ENCODE measurements around the gene VEGFC. TPM values are rescaled to one million over a fixed set of nuclear protein-coding genes. Genes with fewer than 3 reads are reported as not detected.

Gene VEGFC
- total and polyA plus RNA-seq, 2 experiments from 2014 or later: 2.9 to 4.2 TPM

- WGBS (ENCODE audit: low lambda C conversion rate, missing lambda C conversion rate): 47% methylated on average over 4 of the region's 4 CpGs
- DNase-seq (ENCODE audit: low spot score): no peak
- H3K27ac ChIP-seq: no peak overlapping the region
- H3K9me3 ChIP-seq (ENCODE audit: low read depth): no peaks in the 10 kb centered on the region
- H3K4me3 ChIP-seq: no peak overlapping the region
- no peaks in the 10 kb centered on the region for H3K4me1 ChIP-seq (ENCODE audit: insufficient read depth)
- H3K36me3 ChIP-seq (replicated peaks; ENCODE audit: insufficient read depth, low read depth): no peaks in the 10 kb centered on the region
- H3K9me2 ChIP-seq (replicated peaks; ENCODE audit: insufficient read depth): no peaks in the 10 kb centered on the region
- no peaks in the 10 kb centered on the region for H3K79me2 ChIP-seq
- H2AFZ ChIP-seq: no peak overlapping the region
- no peak for TF ChIP-seq CTCF (IDR thresholded peaks at IDR 0.05; ENCODE audit: poor library complexity)
- no peak for TF ChIP-seq EZH2phosphoT487 (IDR thresholded peaks at IDR 0.05; ENCODE audit: low read depth, severe bottlenecking, unreplicated experiment)
- no peak for TF ChIP-seq EZH2 (IDR thresholded peaks at IDR 0.05; ENCODE audit: borderline replicate concordance)
- H3K4me2 ChIP-seq: no peak overlapping the region
- no peaks in the 10 kb centered on the region for H4K20me1 ChIP-seq (ENCODE audit: insufficient read depth, poor library complexity, severe bottlenecking)
- no peaks in the 10 kb centered on the region for H3K27me3 ChIP-seq
Observed at GRCh38 chr4:176774852-176775251, 17.9 kb downstream of the VEGFC start.

- Histone ChIP-seq H3K9me2 (replicated peaks; ENCODE audit: insufficient read depth) (no peaks in the 10 kb centered on the region), H3K27ac (no peak overlapping the region), H3K79me2 (no peaks in the 10 kb centered on the region), H3K4me1 (ENCODE audit: insufficient read depth) (no peaks in the 10 kb centered on the region), H2AFZ (no peak overlapping the region), H3K9me3 (ENCODE audit: low read depth) (peaks cover 5% of the 10 kb centered on the region), H3K4me3 (no peak overlapping the region), H4K20me1 (ENCODE audit: insufficient read depth, poor library complexity, severe bottlenecking) (no peaks in the 10 kb centered on the region), H3K4me2 (no peak overlapping the region), H3K36me3 (replicated peaks; ENCODE audit: insufficient read depth, low read depth) (no peaks in the 10 kb centered on the region), H3K27me3 (no peaks in the 10 kb centered on the region)
- no peak for TF ChIP-seq EZH2 (IDR thresholded peaks at IDR 0.05; ENCODE audit: borderline replicate concordance)
- TF ChIP-seq CTCF (IDR thresholded peaks at IDR 0.05; ENCODE audit: poor library complexity): no peak
- no peak for TF ChIP-seq EZH2phosphoT487 (IDR thresholded peaks at IDR 0.05; ENCODE audit: low read depth, severe bottlenecking, unreplicated experiment)
- 83% methylated on average over 2 of the region's 2 CpGs for WGBS (ENCODE audit: low lambda C conversion rate, missing lambda C conversion rate)
- no peak for DNase-seq (ENCODE audit: low spot score)
Observed at GRCh38 chr4:176769514-176769913, 23.2 kb downstream of the VEGFC start.

GRCh38 chr4:176767183-176767582 lies 25.5 kb downstream of the VEGFC start:
- Histone ChIP-seq H3K9me2 (replicated peaks; ENCODE audit: insufficient read depth) (no peaks in the 10 kb centered on the region), H3K79me2 (no peaks in the 10 kb centered on the region), H3K27me3 (no peaks in the 10 kb centered on the region), H4K20me1 (ENCODE audit: insufficient read depth, poor library complexity, severe bottlenecking) (no peaks in the 10 kb centered on the region), H3K27ac (no peak overlapping the region), H2AFZ (no peak overlapping the region), H3K9me3 (ENCODE audit: low read depth) (peaks cover 5% of the 10 kb centered on the region), H3K4me1 (ENCODE audit: insufficient read depth) (no peaks in the 10 kb centered on the region), H3K4me2 (no peak overlapping the region), H3K36me3 (replicated peaks; ENCODE audit: insufficient read depth, low read depth) (no peaks in the 10 kb centered on the region), H3K4me3 (no peak overlapping the region)
- no peak for DNase-seq (ENCODE audit: low spot score)
- TF ChIP-seq EZH2 (IDR thresholded peaks at IDR 0.05; ENCODE audit: borderline replicate concordance) (no peak), CTCF (IDR thresholded peaks at IDR 0.05; ENCODE audit: poor library complexity) (no peak), EZH2phosphoT487 (IDR thresholded peaks at IDR 0.05; ENCODE audit: low read depth, severe bottlenecking, unreplicated experiment) (no peak)
- 100% methylated on average over 1 of the region's 1 CpG for WGBS (ENCODE audit: low lambda C conversion rate, missing lambda C conversion rate)

Measured in hepatocyte (in vitro differentiated cells).